ENCODE data around the gene TPK1. TPM values are rescaled to one million over a fixed set of nuclear protein-coding genes. Genes with fewer than 3 reads are reported as not detected.

TPK1 gene
- total and polyA plus RNA-seq, 8 donors, result 1.4 to 3.6 (median 2.2) TPM

DNA sequence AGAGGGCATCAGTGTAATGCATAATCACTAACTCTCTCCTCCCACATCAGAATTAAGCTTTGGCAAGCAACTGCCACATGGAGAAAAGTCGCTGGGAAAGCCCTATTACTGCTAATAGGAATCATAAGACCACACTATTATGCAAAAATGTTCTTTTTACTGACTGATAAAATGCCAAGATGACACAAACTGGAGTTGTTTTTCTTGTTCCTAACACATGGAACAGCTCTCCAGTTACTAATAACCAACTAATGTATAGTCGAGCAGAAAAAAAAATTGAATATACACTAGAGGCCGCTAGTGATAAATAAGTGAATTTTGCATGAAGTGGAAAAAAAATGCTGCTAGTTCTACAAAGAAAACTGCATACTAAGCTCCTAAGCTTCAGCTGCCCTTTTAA, 165.6 kb downstream of the TPK1 start:
- H3K9me3 ChIP-seq, result no peaks in the 10 kb centered on the region
- no peak overlapping the region for H3K4me3 ChIP-seq
- ATAC-seq (no peak), DNase-seq (no peak), FAIRE-seq (no peak)
- no peaks in the 10 kb centered on the region for H3K27me3 ChIP-seq
- TF ChIP-seq, protein P1, sequence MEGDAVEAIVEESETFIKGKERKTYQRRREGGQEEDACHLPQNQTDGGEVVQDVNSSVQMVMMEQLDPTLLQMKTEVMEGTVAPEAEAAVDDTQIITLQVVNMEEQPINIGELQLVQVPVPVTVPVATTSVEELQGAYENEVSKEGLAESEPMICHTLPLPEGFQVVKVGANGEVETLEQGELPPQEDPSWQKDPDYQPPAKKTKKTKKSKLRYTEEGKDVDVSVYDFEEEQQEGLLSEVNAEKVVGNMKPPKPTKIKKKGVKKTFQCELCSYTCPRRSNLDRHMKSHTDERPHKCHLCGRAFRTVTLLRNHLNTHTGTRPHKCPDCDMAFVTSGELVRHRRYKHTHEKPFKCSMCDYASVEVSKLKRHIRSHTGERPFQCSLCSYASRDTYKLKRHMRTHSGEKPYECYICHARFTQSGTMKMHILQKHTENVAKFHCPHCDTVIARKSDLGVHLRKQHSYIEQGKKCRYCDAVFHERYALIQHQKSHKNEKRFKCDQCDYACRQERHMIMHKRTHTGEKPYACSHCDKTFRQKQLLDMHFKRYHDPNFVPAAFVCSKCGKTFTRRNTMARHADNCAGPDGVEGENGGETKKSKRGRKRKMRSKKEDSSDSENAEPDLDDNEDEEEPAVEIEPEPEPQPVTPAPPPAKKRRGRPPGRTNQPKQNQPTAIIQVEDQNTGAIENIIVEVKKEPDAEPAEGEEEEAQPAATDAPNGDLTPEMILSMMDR (IDR thresholded peaks at IDR 0.05), result no peak
- no peaks in the 10 kb centered on the region for H3K4me1 ChIP-seq
- intact Hi-C loops (cut with DNase I), result no loop called here
- 29 to 37% methylated on average over 3 of the region's 3 CpGs for WGBS, 2 donors
- H3K36me3 ChIP-seq, result no peaks in the 10 kb centered on the region
- H3K27ac ChIP-seq, result no peak overlapping the region

DNA sequence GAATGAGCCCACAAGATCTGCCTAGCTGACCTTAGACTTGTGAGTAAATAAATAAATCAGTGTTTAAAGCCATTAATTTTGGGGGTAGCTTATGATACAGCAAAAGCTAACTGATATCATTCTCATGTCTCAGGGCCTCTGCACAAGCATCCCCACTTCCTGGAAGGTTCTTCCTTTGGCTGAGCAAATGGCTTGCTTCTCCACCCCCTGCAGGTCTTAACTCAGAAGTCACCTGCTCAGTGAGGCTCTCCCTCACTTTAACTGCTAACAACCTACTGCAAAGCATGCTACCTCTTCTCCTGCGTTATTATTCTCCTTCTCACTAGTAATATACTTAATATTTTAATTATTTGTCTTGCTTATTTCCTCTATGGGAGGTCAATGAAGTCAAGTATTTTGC, 167.3 kb downstream of the TPK1 start:
- H3K27me3 ChIP-seq, result no peaks in the 10 kb centered on the region
- H3K27ac ChIP-seq, result no peak overlapping the region
- FAIRE-seq (no peak), DNase-seq (no peak), ATAC-seq (no peak)
- no peaks in the 10 kb centered on the region for H3K9me3 ChIP-seq
- no peaks in the 10 kb centered on the region for H3K36me3 ChIP-seq
- H3K4me3 ChIP-seq, result no peak overlapping the region
- intact Hi-C loops (cut with DNase I), result no loop called here
- WGBS, 2 donors, result 63 to 73% methylated on average over 1 of the region's 1 CpG
- no peaks in the 10 kb centered on the region for H3K4me1 ChIP-seq
- TF ChIP-seq, protein P1 (IDR thresholded peaks at IDR 0.05), result no peak

DNA sequence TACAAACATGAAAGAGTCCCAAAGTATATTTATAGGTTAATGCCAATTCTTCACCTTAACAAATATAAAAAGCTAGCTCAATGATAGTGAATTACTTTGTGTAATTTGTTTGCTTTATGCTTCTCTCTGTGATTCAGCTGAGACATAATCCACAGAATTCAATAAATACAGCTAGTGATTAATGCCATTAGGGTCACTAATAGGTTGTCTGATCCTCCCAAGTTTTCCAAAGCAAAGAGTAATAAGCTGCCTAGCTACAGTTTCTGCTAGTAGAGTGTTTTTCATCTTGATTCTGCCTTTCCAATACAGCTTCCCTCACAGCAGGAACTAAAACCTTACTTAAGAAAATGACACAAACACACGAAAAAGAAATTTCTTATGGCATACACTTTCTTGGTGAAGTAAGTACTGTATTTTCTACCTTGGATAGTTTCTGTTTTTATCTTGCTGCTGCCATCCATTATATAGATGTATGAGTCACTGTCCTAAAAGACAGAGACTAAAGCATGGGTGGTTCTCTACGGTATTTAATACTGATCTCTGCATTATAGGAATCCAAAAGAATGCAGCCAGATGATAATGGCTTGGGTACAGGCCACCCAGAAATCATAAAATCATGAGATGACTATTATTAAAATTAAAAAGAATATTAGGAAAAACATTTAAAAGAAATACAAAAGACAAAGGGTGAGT, 170.0 kb downstream of the TPK1 start:
- no peak for DNase-seq
- TF ChIP-seq, protein P1 (IDR thresholded peaks at IDR 0.05), result no peak
- FAIRE-seq, result no peak
- no peak overlapping the region for H3K4me3 ChIP-seq
- H3K4me1 ChIP-seq, result no peaks in the 10 kb centered on the region
- H3K36me3 ChIP-seq, result no peaks in the 10 kb centered on the region
- no peak overlapping the region for H3K27ac ChIP-seq
- 71 to 84% methylated on average over 2 of the region's 2 CpGs for WGBS, 2 donors
- no peaks in the 10 kb centered on the region for H3K9me3 ChIP-seq
- H3K27me3 ChIP-seq, result no peaks in the 10 kb centered on the region
- intact Hi-C loops (cut with DNase I), result no loop called here
- no peak for ATAC-seq

DNA sequence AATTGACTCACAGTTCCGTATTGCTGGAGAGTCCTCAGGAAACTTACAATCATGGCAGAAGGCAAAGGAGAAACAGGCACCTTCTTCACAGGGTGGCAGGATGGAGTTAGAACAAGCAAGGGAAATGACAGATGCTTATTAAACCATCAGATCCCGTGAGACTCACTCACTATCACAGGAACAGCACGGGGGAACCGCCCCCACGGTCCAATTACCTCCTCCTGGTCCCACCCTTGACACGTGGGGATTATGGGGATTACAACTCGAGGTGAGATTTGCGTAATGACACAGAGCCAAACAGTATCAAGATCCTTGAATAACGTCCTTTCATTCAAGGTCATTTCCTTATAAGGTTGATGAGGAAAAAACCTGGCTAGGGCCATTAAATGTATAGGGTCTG, 176.6 kb downstream of the TPK1 start:
- no peak for DNase-seq
- no peaks in the 10 kb centered on the region for H3K36me3 ChIP-seq
- ATAC-seq, result no peak
- intact Hi-C loops (cut with DNase I), result no loop called here
- H3K27me3 ChIP-seq, result no peaks in the 10 kb centered on the region
- no peak overlapping the region for H3K4me3 ChIP-seq
- WGBS, 2 donors, result 72 to 77% methylated on average over 9 of the region's 9 CpGs
- TF ChIP-seq, protein P1 (IDR thresholded peaks at IDR 0.05), result no peak
- no peaks in the 10 kb centered on the region for H3K9me3 ChIP-seq
- FAIRE-seq, result no peak
- no peak overlapping the region for H3K27ac ChIP-seq
- no peaks in the 10 kb centered on the region for H3K4me1 ChIP-seq

DNA sequence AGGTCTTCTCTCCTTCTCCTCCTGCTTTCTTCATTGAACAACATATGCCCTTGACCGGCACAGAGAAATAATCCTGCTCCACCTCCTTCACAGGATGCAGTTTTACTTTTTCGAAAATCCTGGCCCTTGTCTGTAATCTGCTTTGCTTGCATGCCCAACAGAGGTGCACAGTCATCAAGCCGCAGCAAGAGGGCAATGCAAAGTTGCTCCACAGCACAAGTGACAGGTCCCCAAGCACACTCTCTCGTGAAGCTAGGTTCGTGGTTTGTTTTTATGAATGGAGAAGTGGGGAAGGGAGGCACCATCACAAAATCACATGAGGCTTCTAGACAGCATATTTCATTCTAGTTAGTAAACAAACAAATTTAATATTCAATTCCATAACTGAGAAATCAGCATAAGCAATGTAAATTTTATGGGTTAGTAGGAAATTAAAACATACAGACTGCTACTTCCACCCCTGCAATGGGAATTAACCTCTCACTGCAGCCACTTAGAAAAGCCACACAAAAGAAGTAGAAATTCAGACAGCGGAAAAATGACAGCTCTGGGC, 178.8 kb downstream of the TPK1 start:
- no peaks in the 10 kb centered on the region for H3K9me3 ChIP-seq
- intact Hi-C loops (cut with DNase I), result no loop called here
- peak in 1 of 4 donors; percentile 44 for ATAC-seq
- no peak for DNase-seq
- H3K4me1 ChIP-seq, result no peaks in the 10 kb centered on the region
- no peak overlapping the region for H3K27ac ChIP-seq
- H3K27me3 ChIP-seq, result no peaks in the 10 kb centered on the region
- no peak overlapping the region for H3K4me3 ChIP-seq
- 63 to 68% methylated on average over 6 of the region's 6 CpGs for WGBS, 2 donors
- TF ChIP-seq, protein P1 (IDR thresholded peaks at IDR 0.05), result no peak
- no peak for FAIRE-seq
- no peaks in the 10 kb centered on the region for H3K36me3 ChIP-seq
